ENCODE results near the gene PTGER4. TPM values are rescaled to one million over a fixed set of nuclear protein-coding genes. Genes with fewer than 3 reads are reported as not detected.
"Not testable (repeated sequence)": the region's sequence is repeated elsewhere in the genome, so short reads cannot be mapped to it uniquely, and the experiment has no call there.

Gene PTGER4
- total and polyA plus RNA-seq, 2 of the 8 experiments (the other 6 are each of a cell fraction or from before 2014, with no cell fraction given) = 0.76 to 1.2 TPM

GRCh38 chr5:40722497-40722911, 42.8 kb downstream of the PTGER4 start:
- H3K4me1 ChIP-seq (replicated peaks in 1 of 4; ENCODE audit: control insufficient read depth in 3 of 4, insufficient read depth in 4 of 4, low read length in 3 of 4); H3K4ac ChIP-seq (replicated peaks; ENCODE audit: insufficient read length, low read depth, low read length); H2BK120ac ChIP-seq (replicated peaks; ENCODE audit: low read depth, low read length); H3K56ac ChIP-seq (replicated peaks; ENCODE audit: insufficient read length, low read depth, low read length); H2BK5ac ChIP-seq (ENCODE audit: low read depth, low read length); FAIRE-seq; H3K79me2 ChIP-seq (ENCODE audit: control insufficient read depth in 1 of 2, insufficient read depth in 2 of 2, low read length in 2 of 2); H2BK15ac ChIP-seq (ENCODE audit: low read length); H3K27me3 ChIP-seq (replicated peaks in 1 of 4; ENCODE audit: control insufficient read depth in 3 of 4, extremely low read depth in 1 of 4, insufficient read depth in 3 of 4, low read length in 3 of 4); POLR2A ChIA-PET (ENCODE audit: partially characterized antibody); H3K23ac ChIP-seq (ENCODE audit: insufficient read length); H4K20me1 ChIP-seq (replicated peaks in 1 of 2; ENCODE audit: control insufficient read depth in 1 of 2, insufficient read depth in 2 of 2, low read length in 2 of 2); H3K23me2 ChIP-seq (ENCODE audit: low read depth, low read length); H3K27ac ChIP-seq (ENCODE audit: low read depth, low read length); H4K5ac ChIP-seq (ENCODE audit: insufficient read length, low read depth, low read length); H2BK20ac ChIP-seq (ENCODE audit: low read length); H3K4me3 ChIP-seq (ENCODE audit: extremely low read depth in 1 of 4, insufficient read depth in 2 of 4, low read depth in 3 of 4, low read length in 4 of 4); H2AFZ ChIP-seq (ENCODE audit: low read length); H4K8ac ChIP-seq (ENCODE audit: extremely low read depth, insufficient read depth, low read length); H3K79me1 ChIP-seq (ENCODE audit: low read depth, low read length); H4K91ac ChIP-seq (replicated peaks; ENCODE audit: insufficient read length, low read length); H3K18ac ChIP-seq (ENCODE audit: extremely low read depth, low read length); CTCF ChIA-PET (ENCODE audit: partially characterized antibody); H2BK12ac ChIP-seq (ENCODE audit: low read depth, low read length); H3K14ac ChIP-seq (ENCODE audit: insufficient read length); DNase-seq (ENCODE audit: low read depth in 1 of 2, low spot score in 2 of 2); H3K4me2 ChIP-seq (ENCODE audit: insufficient read depth in 1 of 2, low read depth in 2 of 2, low read length in 2 of 2); H3K9ac ChIP-seq (replicated peaks in 1 of 4; ENCODE audit: extremely low read depth in 1 of 4, low read depth in 3 of 4, low read length in 3 of 4); H2AK5ac ChIP-seq (ENCODE audit: low read depth, low read length): not testable (repeated sequence)
- 94% methylated on average over 20 of the region's 37 CpGs; no CpG with 5 or more reads in 1 of the 2 experiments for WGBS, 2 experiments (ENCODE audit: extremely low coverage in 1 of 2, insufficient coverage in 1 of 2, insufficient read length in 1 of 2, insufficient replicate concordance in 2 of 2, low coverage in 1 of 2, low lambda C conversion rate in 2 of 2, missing lambda C conversion rate in 1 of 2)
- Histone ChIP-seq H3K36me3 (ENCODE audit: control insufficient read depth in 2 of 4, insufficient read depth in 4 of 4, low read length in 3 of 4) (peaks cover 0 to 11% (median 0%) of the 10 kb centered on the region in 4 experiments; a peak in 4 of 8 replicates), H3K9me3 (ENCODE audit: insufficient read depth in 2 of 2, low read depth in 1 of 2, low read length in 1 of 2) (peaks cover 4 to 21% of the 10 kb centered on the region in 2 experiments; a peak in 3 of 4 replicates)
